ENCODE results near the gene OSBPL2.

Gene OSBPL2

GRCh38 chr20:62315773-62316172 is 77.5 kb downstream of the OSBPL2 start:
- no peak for DNase-seq

DNA sequence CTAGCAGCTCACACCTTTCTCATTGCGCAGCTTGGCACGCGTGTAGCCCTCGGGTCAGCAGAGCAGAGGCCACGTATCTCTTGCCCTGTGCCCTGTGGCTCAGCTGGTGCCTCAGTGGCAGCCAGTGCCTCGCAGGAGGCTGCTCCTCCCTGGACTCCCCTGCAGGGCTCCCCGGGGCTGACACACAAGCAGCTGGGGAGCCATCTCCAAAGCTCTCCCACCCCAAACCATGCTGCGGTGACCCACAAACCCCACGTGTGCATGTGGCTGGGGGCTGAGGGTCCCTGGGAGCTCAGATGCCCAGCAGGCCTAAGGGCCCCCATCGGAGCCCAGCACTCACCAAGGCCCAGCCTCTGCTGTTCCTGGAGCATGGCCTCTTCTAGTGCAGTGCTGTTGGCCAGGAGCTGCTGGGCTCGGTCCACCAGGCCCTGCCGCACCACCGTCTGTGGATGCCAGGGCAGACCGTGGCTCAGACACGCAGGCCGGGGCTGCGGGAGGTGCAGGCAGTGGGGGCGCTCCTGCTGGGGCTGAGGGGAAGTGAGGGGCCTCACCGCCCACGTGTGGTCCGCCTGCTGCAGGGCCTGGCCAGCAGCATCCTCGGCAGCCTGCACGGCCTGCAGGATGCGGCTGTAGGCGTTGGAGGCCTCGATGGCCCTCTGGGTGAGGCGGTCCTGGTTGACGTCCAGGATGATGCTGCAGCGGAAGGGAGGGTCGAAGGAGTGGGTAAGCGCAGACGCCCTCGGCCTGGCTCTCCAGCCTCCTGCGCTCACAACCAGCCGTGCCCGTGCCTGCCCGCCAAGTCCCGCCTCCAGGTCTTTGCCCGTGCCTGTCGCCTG is 78.2 kb downstream of the OSBPL2 start:
- DNase-seq: no peak

- DNase-seq: no peak
Observed at GRCh38 chr20:62317167-62317655, 78.9 kb downstream of the OSBPL2 start.

- no peak for DNase-seq
Observed at GRCh38 chr20:62318400-62319345, 80.4 kb downstream of the OSBPL2 start.

GRCh38 chr20:62319346-62319909 is 81.1 kb downstream of the OSBPL2 start:
- no peak for DNase-seq

GRCh38 chr20:62320581-62321354 is 82.4 kb downstream of the OSBPL2 start:
- DNase-seq: no peak

- DNase-seq: no peak
Observed at GRCh38 chr20:62321521-62321948, 83.2 kb downstream of the OSBPL2 start.

DNA sequence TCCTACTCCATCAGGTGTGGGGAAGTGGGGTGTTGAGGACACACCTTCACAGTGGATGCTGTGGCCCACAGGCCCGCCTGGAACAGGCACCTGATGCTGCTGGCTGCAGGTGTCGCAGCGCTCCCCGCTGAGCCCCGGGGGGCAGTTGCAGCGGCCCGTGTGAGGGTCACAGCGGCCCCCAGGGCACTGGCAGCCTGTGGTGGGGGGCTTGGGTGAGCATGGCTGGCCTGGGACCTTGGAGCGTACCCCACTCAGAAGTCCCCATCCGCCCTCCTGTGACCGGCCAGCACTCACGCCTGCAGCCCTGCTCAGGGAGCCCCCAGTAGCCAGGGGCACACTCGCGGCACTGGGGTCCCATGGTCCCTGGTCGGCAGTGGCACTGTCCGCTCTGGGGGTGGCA is 83.7 kb downstream of the OSBPL2 start:
- DNase-seq: no peak

DNA sequence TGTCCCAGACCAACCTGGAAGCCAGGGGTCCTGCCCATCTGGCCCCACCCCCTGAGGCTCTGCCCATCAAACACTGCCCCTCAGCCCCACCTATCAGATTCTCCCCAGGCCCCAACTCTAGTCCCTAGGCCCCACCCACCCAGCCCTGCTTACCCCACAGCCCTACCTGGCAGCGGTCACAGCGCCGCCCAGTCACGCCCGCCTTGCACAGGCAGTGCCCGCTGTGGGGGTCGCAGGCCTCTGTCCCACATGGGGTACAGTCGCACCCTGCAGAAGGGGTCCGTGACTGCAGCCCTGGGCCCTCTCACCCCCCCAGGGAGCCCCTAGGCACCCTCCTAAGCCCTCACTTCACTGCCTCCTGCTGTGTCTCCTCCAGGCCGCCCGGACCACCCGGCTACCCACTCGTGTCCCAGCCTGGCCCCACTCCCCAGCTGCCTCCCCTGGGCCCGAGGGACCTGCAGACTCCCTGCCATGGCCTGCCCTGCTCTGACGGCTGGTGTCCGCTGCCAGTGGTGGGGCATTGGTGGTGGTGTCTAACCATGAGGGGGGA is 84.2 kb downstream of the OSBPL2 start:
- no peak for DNase-seq

GRCh38 chr20:62323146-62323979 is 85.0 kb downstream of the OSBPL2 start:
- no peak for DNase-seq

DNA sequence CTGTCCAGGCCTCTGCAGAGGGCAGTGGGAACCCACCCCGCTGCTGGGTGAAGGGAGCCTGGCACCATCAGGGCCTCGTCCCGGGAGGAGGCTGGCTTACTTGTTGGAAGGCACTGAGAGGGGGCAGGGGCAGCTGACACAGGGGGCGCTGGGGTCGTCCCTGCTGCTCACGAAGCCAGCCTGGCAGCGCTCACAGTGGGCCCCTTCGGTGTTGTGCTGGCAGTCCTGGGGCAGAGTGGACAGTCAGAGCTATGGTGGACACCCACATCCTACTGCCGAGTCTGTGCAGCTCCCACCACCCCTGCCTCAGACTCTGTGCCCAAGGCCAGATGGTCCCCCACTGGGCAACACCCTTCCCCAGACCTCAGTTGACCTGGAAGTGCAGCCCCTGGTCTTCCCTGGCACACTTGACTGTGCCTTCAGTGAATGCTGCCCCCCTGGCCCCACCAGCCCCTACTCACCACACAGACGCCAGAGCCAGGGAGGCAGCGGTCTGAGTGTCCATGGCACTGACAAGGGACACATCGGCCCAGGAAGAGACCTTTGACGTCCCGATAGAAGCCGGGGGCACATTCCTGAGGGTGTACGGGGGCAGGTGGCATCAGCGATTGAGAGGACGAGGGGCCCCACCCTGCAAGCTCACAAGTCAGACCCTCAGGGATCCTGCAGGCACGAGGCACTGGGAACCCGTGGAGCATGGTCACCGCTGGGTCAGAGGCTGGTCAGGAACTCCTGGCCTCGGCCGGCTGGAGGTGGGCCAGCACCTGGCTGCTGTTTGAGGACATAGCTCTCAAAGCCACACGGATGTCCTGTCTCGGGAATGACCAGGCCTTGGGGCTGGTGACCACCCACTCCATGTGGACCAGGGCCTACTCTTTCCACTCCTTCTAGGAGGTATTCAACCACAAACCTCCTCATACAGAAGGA is 85.9 kb downstream of the OSBPL2 start:
- no peak for DNase-seq

DNA sequence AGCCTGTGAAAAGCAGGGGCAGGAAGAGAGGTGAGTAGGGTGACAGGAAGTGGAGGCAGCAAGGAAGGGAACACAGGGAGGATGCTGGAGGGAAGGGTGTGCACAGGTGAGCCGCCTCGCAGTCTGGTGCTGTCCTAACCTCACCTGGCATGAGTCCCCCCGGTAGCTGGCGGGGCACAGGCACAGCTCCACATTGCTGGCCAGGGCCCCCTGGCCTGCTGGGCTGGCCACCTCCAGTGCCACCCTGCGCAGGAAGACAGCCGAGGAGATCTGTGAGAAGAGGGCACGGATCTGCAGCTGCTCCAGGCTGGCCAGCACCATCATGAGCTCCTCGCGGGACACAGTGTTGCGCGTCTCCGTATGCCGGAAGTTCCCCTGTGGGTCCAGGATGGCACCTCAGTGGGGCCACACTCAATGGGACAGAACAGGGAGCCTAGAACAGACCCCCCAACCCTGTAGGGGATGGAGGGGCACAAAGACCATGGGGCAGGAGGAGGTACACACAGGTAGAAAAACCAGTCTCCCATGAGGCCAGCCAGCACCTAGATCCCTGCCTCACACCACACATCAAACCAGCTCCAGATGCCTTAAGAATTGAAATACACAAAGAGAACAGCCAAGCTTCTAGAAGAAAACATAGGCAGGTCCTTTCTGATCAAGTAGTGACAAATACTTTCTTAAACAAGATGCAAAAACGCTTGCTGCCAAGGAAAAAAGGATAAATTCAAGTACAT is 87.0 kb downstream of the OSBPL2 start:
- no peak for DNase-seq

DNA sequence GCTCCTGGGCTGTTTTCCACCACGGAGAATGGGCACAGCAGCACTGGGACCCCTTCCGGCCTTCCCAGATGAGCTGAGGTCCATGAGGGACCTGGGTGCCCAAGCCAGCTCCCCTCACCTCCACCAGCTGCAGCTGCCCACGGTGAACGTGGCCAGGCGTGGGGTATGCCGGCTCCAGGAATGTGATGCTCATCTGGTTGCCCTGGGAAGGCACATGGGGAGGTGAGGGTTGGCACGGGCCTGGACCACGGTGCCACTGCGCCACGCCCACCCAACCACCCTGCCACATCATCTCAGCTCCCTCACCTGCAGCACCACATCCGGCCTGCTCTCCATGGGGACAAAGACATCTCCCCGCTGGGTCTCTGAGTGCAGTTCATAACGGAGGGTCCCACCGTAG is 88.2 kb downstream of the OSBPL2 start:
- no peak for DNase-seq

- DNase-seq: no peak
Observed at GRCh38 chr20:62326959-62327725, 88.8 kb downstream of the OSBPL2 start.

DNA sequence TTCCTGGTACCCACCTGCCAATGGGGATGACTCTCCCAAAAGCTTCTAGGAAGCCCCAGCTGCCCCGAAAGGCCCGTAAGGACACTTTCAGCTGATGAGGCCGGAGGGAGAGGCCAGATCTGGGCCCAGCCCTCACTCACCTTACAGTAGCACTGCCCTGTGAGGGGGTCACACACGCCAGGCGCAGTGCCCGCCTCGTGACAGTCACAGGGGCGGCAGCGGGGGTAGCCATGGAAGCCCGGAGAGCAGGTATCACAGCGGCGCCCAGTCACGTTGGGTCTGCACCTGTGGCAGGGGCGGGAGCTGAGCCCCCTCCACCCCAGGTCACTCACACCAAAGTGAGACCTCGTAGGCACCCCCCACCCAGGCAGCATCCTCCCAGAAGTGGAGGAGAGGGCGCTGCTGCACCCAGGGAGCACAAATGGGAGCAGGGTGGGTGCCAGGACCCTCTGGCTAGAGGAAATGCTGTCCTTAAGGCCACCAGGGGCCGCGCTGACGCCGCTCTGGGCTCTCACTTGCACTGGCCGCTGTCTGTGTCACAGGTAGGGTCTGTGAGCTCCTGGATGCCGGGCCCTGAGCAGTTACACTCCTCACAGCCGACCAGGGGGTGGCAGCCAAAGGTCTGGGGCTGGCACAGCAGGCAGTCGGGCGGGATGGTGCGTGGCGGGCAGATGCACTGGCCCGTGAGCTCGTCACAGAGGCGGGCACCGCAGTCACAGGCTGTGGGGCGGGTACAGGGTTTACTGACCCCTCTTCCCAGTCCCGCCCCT is 89.6 kb downstream of the OSBPL2 start:
- no peak for DNase-seq

- DNase-seq: no peak
Observed at GRCh38 chr20:62328684-62329388, 90.5 kb downstream of the OSBPL2 start.

Data from activated CD4-positive, alpha-beta T cell treated with anti-CD3 and anti-CD28 coated beads for 1 hour (primary cell).